ENCODE measurements around the gene IQCC.

The IQCC gene

DNA sequence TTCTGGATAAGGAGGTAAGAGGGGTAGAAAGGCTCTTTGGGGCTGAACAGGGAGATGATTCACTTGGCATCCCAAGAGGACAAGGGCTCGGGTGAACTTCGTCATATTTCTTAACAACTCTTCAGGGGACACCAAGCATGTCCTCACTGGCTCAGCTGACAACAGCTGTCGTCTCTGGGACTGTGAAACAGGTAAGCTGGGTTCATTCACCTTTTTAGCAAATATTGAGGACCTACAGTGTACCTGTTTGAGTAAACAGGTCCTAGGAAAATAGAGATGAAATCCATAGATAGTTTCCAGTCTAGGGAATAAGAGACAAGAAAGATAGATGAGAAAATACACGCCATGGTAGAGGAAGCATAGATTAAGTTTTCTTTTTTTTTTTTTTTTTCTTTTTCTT lies 18.8 kb downstream of the IQCC start:
- peaks cover 10% of the 10 kb centered on the region for H3K36me3 ChIP-seq
- DNase-seq = no peak
- H3K27me3 ChIP-seq = no peaks in the 10 kb centered on the region
- H3K4me3 ChIP-seq (ENCODE audit: low read depth, low read length) = no peak overlapping the region
- TF ChIP-seq, protein P1, sequence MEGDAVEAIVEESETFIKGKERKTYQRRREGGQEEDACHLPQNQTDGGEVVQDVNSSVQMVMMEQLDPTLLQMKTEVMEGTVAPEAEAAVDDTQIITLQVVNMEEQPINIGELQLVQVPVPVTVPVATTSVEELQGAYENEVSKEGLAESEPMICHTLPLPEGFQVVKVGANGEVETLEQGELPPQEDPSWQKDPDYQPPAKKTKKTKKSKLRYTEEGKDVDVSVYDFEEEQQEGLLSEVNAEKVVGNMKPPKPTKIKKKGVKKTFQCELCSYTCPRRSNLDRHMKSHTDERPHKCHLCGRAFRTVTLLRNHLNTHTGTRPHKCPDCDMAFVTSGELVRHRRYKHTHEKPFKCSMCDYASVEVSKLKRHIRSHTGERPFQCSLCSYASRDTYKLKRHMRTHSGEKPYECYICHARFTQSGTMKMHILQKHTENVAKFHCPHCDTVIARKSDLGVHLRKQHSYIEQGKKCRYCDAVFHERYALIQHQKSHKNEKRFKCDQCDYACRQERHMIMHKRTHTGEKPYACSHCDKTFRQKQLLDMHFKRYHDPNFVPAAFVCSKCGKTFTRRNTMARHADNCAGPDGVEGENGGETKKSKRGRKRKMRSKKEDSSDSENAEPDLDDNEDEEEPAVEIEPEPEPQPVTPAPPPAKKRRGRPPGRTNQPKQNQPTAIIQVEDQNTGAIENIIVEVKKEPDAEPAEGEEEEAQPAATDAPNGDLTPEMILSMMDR (IDR thresholded peaks at IDR 0.05; ENCODE audit: low read depth, low read length) = no peak
- no peaks in the 10 kb centered on the region for H3K9me3 ChIP-seq
- H3K4me1 ChIP-seq = no peaks in the 10 kb centered on the region

DNA sequence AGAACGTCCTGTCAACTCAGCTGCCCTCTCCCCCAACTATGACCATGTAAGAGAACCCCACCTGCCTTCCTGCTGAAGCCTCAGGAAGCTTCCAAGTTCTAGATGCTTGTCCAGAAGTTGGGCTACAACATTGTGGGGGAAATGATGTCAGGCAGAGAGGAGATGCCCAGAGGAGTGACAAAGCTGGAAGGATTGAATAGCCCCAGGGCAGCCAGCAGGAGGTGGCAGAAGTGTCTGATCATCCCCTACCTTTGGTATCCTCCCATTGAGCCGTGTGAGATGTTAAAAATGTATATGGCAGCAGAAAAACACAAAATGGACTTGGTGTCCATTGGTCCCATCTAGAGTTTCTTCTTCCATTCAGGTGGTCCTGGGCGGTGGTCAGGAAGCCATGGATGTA lies 23.3 kb downstream of the IQCC start:
- no peaks in the 10 kb centered on the region for H3K27me3 ChIP-seq
- H3K4me1 ChIP-seq = no peaks in the 10 kb centered on the region
- H3K9me3 ChIP-seq = no peaks in the 10 kb centered on the region
- peaks cover 10% of the 10 kb centered on the region for H3K36me3 ChIP-seq
- DNase-seq = no peak
- H3K4me3 ChIP-seq (ENCODE audit: low read depth, low read length) = no peak overlapping the region
- TF ChIP-seq, protein P1 (IDR thresholded peaks at IDR 0.05; ENCODE audit: low read depth, low read length) = no peak

DNA sequence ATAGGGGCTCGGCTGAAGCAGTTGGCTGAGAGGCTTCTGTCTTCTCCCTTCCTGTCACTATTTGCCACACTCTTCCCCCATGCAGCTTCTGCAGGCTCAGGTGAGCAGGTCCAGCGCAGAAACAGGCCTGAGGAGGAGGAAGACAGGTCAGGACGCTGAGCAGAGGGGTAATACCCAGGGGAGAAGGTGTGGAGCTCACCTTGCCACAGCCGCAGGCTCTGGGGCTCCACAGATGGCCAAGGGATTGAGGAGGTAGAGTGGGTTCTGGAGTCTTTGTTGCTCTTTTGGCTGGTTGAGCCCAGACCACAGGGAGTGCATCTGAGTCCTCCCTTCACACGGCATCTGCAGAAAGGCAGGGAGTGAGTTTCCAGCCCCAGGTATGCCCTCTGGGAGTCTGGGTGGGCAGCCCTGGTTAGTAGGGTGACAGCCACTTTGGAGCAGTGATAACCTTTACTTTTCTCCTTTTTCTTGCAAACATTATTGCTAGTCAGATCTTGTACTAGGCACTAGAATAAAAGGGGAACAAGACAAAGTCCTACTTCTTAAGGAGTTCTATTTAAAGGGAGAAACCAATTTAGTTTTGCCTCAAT lies 26.5 kb downstream of the IQCC start:
- H3K27me3 ChIP-seq = no peaks in the 10 kb centered on the region
- no peak overlapping the region for H3K4me3 ChIP-seq (ENCODE audit: low read depth, low read length)
- H3K36me3 ChIP-seq = no peaks in the 10 kb centered on the region; the same call in none of the 2 replicates
- DNase-seq = no peak
- TF ChIP-seq, protein P1 (IDR thresholded peaks at IDR 0.05; ENCODE audit: low read depth, low read length) = no peak
- H3K9me3 ChIP-seq = no peaks in the 10 kb centered on the region
- H3K4me1 ChIP-seq = no peaks in the 10 kb centered on the region

DNA sequence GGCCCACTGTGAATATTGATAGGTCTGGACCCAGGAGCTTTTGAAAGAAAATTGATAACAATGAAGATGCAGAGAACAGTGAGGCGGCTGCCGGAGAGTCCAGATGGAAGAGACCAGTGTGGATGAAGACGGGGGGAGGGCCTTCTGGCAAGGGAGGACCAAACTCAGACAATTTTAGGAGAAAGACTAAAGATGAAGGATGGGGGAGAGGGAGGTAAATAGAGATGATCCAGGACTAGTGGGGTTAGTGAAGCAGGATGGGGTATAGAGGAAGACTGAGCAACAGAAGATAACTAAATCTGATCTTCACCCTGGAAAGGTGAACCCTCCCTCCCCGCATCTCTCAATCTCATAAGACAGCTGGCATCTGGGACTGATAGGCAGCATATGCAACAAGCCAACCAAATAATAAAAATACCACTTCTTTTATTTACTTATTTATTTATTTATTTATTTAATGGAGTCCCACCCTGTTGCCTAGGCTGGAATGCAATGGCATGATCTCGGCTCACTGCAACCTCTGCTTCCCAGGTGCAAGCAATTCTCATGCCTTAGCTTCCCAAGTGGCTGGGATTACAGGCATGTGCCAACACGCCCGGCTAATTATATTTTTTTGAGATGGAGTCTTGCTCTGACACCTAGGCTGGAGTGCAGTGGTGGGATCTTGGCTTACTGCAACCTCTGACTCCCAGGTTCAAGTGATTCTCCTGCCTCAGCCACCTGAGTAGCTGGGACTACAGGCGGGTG lies 27.3 kb downstream of the IQCC start:
- Histone ChIP-seq H3K9me3 (no peaks in the 10 kb centered on the region), H3K36me3 (no peaks in the 10 kb centered on the region; the same call in none of the 2 replicates), H3K4me1 (no peaks in the 10 kb centered on the region), H3K4me3 (ENCODE audit: low read depth, low read length) (no peak overlapping the region), H3K27me3 (no peaks in the 10 kb centered on the region)
- TF ChIP-seq, protein P1 (IDR thresholded peaks at IDR 0.05; ENCODE audit: low read depth, low read length) = no peak
- no peak for DNase-seq

DNA sequence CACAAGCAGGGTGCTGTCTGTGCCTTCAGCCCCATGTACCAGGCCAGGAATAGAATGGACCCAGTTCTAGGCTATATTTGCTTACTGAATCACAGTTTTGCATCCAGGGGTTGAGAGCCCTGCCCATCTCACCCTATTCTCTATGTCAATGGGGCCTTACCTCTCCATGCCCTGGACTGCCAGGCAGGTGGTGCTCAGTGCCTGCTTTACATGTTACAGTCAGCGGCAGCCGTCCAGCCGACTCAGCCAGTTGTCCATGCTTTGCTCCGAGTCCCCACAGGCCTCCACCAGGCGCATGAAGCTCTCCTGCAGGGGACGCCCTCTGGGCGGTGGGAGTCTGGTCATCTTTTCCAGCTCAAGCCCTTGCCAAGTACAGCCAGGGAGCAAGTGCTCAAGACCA lies 29.3 kb downstream of the IQCC start:
- no peaks in the 10 kb centered on the region for H3K9me3 ChIP-seq
- TF ChIP-seq, protein P1 (IDR thresholded peaks at IDR 0.05; ENCODE audit: low read depth, low read length) = no peak
- DNase-seq = no peak
- H3K36me3 ChIP-seq = no peaks in the 10 kb centered on the region; the same call in 1 of the 2 replicates
- H3K4me1 ChIP-seq = no peaks in the 10 kb centered on the region
- no peak overlapping the region for H3K4me3 ChIP-seq (ENCODE audit: low read depth, low read length)
- H3K27me3 ChIP-seq = no peaks in the 10 kb centered on the region

DNA sequence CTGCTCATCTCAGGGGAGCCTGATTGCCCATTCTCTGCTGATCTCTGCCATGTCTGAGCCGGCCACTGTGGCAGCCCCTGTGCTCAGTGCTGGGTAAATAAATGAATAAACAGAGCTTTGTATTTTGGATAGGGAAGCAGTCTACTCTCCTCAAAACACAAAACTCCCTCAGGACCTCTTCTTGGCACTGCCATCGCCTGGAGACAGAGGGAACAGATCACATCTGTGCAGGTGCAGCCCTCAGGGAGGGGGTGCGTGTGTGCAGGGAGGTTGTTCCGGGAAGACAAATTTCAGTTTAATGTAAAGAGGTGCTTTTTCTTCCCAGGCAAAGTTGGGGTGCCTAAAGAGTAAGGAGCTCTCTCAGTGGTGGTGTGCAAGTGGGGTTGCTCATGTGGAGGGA lies 33.9 kb downstream of the IQCC start:
- Histone ChIP-seq H3K27me3 (no peaks in the 10 kb centered on the region), H3K4me3 (ENCODE audit: low read depth, low read length) (no peak overlapping the region), H3K4me1 (no peaks in the 10 kb centered on the region), H3K9me3 (no peaks in the 10 kb centered on the region), H3K36me3 (no peaks in the 10 kb centered on the region)
- TF ChIP-seq, protein P1 (IDR thresholded peaks at IDR 0.05; ENCODE audit: low read depth, low read length) = no peak
- no peak for DNase-seq

All from BE2C (cell line).